ENCODE measurements around the gene POLK. TPM values are rescaled to one million over a fixed set of nuclear protein-coding genes. Genes with fewer than 3 reads are reported as not detected.

Gene POLK
- total RNA-seq, 1 donor from 2014 or later, result 25.7 TPM

DNA sequence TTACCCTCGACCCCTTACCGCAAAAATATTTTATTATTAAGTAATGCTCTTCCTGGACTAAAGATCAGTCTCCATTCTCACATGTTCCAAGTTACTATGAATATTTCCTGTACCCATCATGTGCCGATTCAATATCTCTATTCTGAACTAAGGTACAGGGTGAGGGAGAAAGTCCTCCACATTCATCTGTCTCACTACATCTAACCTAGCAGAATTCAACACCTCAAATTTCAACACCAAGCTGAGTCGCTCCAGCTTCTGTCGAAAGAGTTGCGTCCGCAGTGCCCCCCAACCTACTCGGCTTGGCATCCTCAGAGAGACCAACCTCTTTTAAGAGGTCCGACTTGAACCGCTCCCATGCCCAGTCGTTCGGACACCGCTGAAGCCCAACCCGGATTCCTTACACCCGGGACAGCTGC, 1.3 kb upstream of the POLK start:
- peak overlapping the region; percentile 75 for H3K4me3 ChIP-seq (ENCODE audit: low read depth, low read length)
- no peak for DNase-seq (ENCODE audit: low read depth)
- TF ChIP-seq, protein P1, sequence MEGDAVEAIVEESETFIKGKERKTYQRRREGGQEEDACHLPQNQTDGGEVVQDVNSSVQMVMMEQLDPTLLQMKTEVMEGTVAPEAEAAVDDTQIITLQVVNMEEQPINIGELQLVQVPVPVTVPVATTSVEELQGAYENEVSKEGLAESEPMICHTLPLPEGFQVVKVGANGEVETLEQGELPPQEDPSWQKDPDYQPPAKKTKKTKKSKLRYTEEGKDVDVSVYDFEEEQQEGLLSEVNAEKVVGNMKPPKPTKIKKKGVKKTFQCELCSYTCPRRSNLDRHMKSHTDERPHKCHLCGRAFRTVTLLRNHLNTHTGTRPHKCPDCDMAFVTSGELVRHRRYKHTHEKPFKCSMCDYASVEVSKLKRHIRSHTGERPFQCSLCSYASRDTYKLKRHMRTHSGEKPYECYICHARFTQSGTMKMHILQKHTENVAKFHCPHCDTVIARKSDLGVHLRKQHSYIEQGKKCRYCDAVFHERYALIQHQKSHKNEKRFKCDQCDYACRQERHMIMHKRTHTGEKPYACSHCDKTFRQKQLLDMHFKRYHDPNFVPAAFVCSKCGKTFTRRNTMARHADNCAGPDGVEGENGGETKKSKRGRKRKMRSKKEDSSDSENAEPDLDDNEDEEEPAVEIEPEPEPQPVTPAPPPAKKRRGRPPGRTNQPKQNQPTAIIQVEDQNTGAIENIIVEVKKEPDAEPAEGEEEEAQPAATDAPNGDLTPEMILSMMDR (conservative IDR thresholded peaks at IDR 0.05; ENCODE audit: low read depth, low read length), result no peak

DNA sequence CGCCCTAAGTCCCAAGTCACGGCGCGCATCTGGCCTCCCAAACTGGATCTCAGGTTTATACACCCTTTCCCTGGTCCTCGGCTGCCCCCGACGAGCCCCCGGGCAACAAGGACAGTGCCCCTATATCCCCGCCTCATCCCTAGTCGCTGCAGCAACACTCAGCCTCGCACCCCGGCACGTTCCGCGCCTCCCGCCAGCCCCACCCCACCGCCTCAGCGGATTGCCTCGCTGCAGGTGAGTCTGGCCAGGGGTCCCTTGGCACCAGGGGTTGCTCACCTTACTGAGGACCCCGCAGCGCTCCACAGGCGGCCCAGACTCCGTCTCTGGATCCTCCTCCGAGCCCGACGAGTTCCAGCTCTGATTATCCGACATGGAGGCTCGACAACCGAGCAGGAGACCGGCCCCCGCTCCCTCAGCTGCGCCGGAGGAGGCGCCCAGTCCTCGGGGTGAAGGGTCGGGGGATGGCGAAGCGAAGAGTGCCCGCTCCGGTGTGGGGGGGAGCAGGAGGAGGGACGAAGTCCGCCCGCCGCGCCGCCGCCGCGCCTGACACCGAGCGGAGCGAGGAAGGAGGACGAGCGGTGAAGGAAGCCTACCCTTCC, 756 bp upstream of the POLK start:
- peak overlapping the region; percentile 75 for H3K4me3 ChIP-seq (ENCODE audit: low read depth, low read length)
- TF ChIP-seq, protein P1 (conservative IDR thresholded peaks at IDR 0.05; ENCODE audit: low read depth, low read length), result no peak
- DNase-seq (ENCODE audit: low read depth), result no peak

DNA sequence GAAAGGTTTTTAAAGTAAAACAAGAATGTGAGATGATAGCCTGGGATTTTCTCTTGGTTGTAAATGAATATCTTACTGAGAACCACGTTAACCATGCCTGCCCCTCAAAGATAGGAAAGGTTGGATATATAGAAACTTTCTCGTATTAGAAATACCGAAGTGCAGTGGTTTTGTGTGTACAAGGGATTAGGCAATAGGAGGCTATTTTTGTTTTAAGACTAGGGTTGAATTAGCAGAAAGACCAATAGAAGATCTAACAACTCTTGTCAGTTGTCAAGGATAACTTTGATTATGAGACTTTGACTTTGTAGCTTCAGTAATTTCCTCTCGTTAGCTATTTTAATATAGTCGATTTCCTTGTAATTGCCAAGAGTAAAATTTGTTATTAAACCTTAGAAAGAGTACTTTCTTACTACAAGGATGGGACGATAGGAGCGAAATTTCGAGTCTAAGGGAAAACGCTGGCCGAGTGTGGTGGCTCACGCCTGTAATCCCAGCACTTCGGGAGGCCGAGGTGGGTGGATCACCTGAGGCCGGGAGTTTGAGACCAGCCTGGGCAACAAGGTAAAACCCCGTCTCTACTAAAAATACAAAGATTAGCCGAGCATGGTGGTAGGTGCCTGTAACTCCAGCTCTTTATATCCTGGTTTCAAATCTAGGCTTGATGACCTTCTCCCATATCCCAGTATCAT, 838 bp downstream of the POLK start:
- H3K4me3 ChIP-seq (ENCODE audit: low read depth, low read length), result peak overlapping the region; percentile 75
- no peak for DNase-seq (ENCODE audit: low read depth)
- TF ChIP-seq, protein P1 (conservative IDR thresholded peaks at IDR 0.05; ENCODE audit: low read depth, low read length), result no peak

DNA sequence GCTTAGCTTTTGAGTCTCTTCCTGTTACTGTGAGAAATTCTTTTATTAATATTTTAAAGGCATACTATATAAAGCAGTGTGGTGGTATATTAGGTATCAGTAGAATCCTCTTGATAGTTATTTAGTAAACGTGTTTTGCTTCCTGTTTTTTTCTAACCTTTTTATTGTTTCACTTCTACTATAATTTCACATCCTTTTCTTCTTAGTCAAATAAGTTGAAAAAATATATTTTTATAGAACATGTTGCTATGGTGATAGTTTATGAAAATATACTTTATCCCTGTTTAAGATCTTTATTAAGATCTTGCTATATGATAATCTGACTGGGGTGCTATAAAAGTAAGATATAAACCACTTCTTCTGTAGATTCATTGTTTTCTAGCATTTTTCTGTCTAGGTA, 2.1 kb downstream of the POLK start:
- no peak overlapping the region for H3K4me3 ChIP-seq (ENCODE audit: low read depth, low read length)
- TF ChIP-seq, protein P1 (conservative IDR thresholded peaks at IDR 0.05; ENCODE audit: low read depth, low read length), result no peak
- no peak for DNase-seq (ENCODE audit: low read depth)

DNA sequence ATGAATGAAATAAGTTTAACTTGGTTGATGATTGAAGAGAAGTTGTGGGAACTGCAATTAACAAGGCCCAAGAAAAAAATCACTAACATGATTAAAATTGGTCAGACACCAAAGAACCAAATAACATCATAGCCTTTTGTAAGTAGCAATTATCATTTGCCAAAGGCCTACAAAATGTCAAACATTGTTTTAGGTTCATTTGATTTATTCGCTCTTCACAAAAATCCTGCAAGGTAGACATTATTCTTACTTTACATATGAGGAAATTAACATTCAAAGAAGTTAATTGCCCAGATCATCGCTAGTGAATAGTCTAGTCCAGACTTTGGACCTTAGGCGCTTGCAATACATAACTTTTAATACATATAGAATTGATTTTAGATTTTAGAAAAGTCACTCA, 2.6 kb downstream of the POLK start:
- no peak overlapping the region for H3K4me3 ChIP-seq (ENCODE audit: low read depth, low read length)
- DNase-seq (ENCODE audit: low read depth), result no peak
- TF ChIP-seq, protein P1 (conservative IDR thresholded peaks at IDR 0.05; ENCODE audit: low read depth, low read length), result no peak

DNA sequence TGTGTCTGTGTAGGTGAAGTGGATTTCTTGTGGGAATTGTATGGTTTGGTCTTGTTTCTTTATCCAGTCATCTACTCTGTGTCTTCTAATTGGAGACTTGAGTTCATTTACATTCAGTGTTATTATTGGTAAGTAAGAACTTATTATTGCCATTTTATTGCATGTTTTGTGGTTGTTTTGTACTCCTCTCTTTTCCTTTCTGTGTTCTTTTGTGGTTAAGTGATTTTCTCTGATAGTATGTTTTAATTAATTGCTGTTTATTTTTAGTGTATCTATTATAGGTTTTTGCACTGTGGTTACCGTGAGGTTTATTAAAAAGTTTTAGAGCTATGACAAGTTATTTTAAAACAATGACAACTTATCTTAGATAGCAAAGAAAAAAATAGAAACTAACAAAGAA, 8.1 kb downstream of the POLK start:
- DNase-seq (ENCODE audit: low read depth), result no peak
- TF ChIP-seq, protein P1 (conservative IDR thresholded peaks at IDR 0.05; ENCODE audit: low read depth, low read length), result no peak
- H3K4me3 ChIP-seq (ENCODE audit: low read depth, low read length), result no peak overlapping the region

DNA sequence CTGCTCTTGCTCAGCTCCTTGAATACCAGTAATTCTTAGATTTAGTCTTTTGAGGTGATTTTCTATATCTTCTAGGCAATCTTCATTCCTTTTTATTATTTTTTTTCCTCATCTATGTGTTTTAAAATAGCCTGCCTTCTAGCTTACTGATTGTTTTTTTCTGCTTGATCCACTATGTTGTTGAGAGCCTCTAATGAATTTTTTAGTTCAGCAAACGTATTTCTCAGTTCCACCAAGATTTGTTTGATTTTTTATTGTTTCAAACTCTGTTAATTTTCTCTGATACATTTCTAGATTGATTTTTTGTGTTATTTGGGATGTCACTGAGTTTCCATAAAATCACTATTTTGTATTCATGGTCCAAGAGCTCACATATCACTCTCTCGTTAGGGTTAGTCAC, 9.5 kb downstream of the POLK start:
- TF ChIP-seq, protein P1 (conservative IDR thresholded peaks at IDR 0.05; ENCODE audit: low read depth, low read length), result no peak
- H3K4me3 ChIP-seq (ENCODE audit: low read depth, low read length), result no peak overlapping the region
- DNase-seq (ENCODE audit: low read depth), result no peak

All from epithelial cell of proximal tubule (primary cell).